Measurements from ENCODE around the gene XYLT1.

DNA sequence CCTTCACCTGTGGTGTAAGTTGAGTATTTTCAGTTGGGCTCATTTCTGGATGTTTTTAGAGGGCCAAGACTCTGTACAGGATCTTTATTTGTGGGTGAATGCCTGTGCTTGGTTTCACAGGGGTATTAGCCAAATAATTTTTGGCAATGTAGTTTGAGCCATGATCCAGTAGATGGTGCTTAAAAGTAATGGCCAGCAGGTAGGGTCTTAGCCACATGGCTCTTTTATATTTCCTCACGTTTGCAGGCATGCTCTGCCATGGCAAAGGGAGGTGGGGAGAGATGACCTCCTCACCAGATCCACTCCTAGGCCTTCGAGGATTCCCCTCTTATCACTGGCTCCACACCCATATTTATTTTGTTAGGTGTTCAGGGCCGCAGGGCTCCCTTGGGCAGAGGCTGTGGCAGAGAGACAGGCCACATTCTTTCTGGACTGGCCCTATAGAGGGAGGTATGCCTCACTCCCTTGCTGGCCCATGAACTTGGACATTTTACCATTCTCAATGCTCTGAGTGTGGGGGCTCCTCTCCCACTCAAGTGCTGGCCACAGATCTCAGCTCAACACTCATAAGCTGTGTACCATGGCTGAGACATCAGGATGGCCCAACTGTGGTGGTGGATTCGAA lies 417.1 kb downstream of the XYLT1 start:
- no peak for TF ChIP-seq POLR2A (IDR thresholded peaks at IDR 0.05)
- TF ChIP-seq, protein P1, sequence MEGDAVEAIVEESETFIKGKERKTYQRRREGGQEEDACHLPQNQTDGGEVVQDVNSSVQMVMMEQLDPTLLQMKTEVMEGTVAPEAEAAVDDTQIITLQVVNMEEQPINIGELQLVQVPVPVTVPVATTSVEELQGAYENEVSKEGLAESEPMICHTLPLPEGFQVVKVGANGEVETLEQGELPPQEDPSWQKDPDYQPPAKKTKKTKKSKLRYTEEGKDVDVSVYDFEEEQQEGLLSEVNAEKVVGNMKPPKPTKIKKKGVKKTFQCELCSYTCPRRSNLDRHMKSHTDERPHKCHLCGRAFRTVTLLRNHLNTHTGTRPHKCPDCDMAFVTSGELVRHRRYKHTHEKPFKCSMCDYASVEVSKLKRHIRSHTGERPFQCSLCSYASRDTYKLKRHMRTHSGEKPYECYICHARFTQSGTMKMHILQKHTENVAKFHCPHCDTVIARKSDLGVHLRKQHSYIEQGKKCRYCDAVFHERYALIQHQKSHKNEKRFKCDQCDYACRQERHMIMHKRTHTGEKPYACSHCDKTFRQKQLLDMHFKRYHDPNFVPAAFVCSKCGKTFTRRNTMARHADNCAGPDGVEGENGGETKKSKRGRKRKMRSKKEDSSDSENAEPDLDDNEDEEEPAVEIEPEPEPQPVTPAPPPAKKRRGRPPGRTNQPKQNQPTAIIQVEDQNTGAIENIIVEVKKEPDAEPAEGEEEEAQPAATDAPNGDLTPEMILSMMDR (IDR thresholded peaks at IDR 0.05) = no peak
